Endodermal cell (in vitro differentiated cells): ENCODE results near the gene STX18. TPM values are rescaled to one million over a fixed set of nuclear protein-coding genes. Genes with fewer than 3 reads are reported as not detected.

ENCODE experiments used
- DNase-seq: peaks from one replicate; pipeline ENCODE4 v3.0.0-alpha.2; 2017
- H3K27ac ChIP-seq: 2 replicates; pipeline ENCODE4 v1.5.1; 2013; ENCODE audit warnings: mild to moderate bottlenecking, low read depth, low read length, moderate library complexity
- H3K27me3 ChIP-seq: 2 replicates; pipeline ENCODE4 v1.6.1; 2013; ENCODE audit warnings: mild to moderate bottlenecking, low read length, moderate library complexity; ENCODE audit not compliant: insufficient read depth, control insufficient read depth, poor library complexity, severe bottlenecking
- H3K36me3 ChIP-seq: 2 replicates; pipeline ENCODE4 v1.7.0; 2013; ENCODE audit warnings: mild to moderate bottlenecking, low read length, moderate library complexity; ENCODE audit not compliant: control insufficient read depth, insufficient read depth
- H3K4me1 ChIP-seq: one replicate; pipeline ENCODE4 v1.7.0; 2013; ENCODE audit warnings: low read length; ENCODE audit not compliant: control insufficient read depth, insufficient read depth
- H3K4me3 ChIP-seq: 2 replicates; pipeline ENCODE4 v1.5.1; 2013; ENCODE audit warnings: mild to moderate bottlenecking, low read length, moderate library complexity
- H3K9ac ChIP-seq: 2 replicates; pipeline ENCODE4 v1.6.1; 2013; ENCODE audit warnings: mild to moderate bottlenecking, low read length, moderate library complexity; ENCODE audit not compliant: poor library complexity, severe bottlenecking; ENCODE audit errors: extremely low read depth
- H3K9me3 ChIP-seq: 2 replicates; pipeline ENCODE4 v1.6.1; 2013; ENCODE audit warnings: mild to moderate bottlenecking, low read length, moderate library complexity; ENCODE audit not compliant: control insufficient read depth
- H3K27ac Mint-ChIP-seq: 2 replicates; pipeline ENCODE4 v1.8.0; 2020; ENCODE audit warnings: mixed read lengths
- H3K27me3 Mint-ChIP-seq: 2 replicates; pipeline ENCODE4 v1.8.0; 2021; ENCODE audit warnings: mild to moderate bottlenecking, mixed read lengths; ENCODE audit not compliant: insufficient read depth
- H3K36me3 Mint-ChIP-seq: 2 replicates; pipeline ENCODE4 v1.8.0; 2020; ENCODE audit warnings: low read depth, mixed read lengths
- H3K4me1 Mint-ChIP-seq: 2 replicates; pipeline ENCODE4 v1.8.0; 2020; ENCODE audit warnings: mixed read lengths
- H3K4me3 Mint-ChIP-seq: 2 replicates; pipeline ENCODE4 v1.8.0; 2020; ENCODE audit warnings: mild to moderate bottlenecking, moderate library complexity, mixed read lengths
- H3K9me3 Mint-ChIP-seq: 2 replicates; pipeline ENCODE4 v1.8.0; 2020; ENCODE audit warnings: mild to moderate bottlenecking, mixed read lengths
- CTCF ChIP-seq: fragments of 200-600 bp; sonication (generic); conservative IDR thresholded peaks from 2 replicates; pipeline ENCODE4 v1.5.0; 2021; ENCODE audit warnings: antibody characterized with exemption, mild to moderate bottlenecking
- WGBS, 2 experiments: methylation state at CpG; one replicate each; pipeline versions ENCODE4 v1.1.5 to v1.1.7; 2013; ENCODE audit warnings: missing lambda C conversion rate in 2 of 2, mixed read lengths in 1 of 2; ENCODE audit not compliant: insufficient coverage in 1 of 2, insufficient read length in 1 of 2; 5-methylcytosine and 5-hydroxymethylcytosine counted together
- total RNA-seq, 2 donors: library from RNA; stranded (reverse); fragmentation: NEBNext Ultra II Directional in 1 of 2; extraction: Animal tissue kit (Norgen Biotek cat#: 25700) in 1 of 2; gene quantifications; 2 replicates in 1 of 2; 3 replicates in 1 of 2; pipeline ENCODE4 v1.2.1, GENCODE V29; 2021

Gene STX18
- total RNA-seq, 2 donors from 2014 or later: 26.9 to 33.3 TPM

GRCh38 chr4:4532371-4533154 lies 9.3 kb downstream of the STX18 start:
- no peak for DNase-seq
- no peak overlapping the region for H3K9ac ChIP-seq
- Mint-ChIP-seq H3K27me3 (no peaks in the 10 kb centered on the region), H3K9me3 (no peaks in the 10 kb centered on the region), H3K27ac (no peak overlapping the region), H3K36me3 (no peaks in the 10 kb centered on the region), H3K4me3 (no peak overlapping the region), H3K4me1 (no peaks in the 10 kb centered on the region)
- H3K4me1 ChIP-seq: no peaks in the 10 kb centered on the region
- H3K27me3 ChIP-seq: no peaks in the 10 kb centered on the region
- H3K4me3 ChIP-seq: no peak overlapping the region
- no peak for TF ChIP-seq CTCF
- no peaks in the 10 kb centered on the region for H3K36me3 ChIP-seq
- no peaks in the 10 kb centered on the region for H3K9me3 ChIP-seq
- H3K27ac ChIP-seq: no peak overlapping the region
- 91 to 94% methylated on average over 2 to 3 of the region's 3 CpGs for WGBS, 2 experiments

- Mint-ChIP-seq H3K36me3 (no peaks in the 10 kb centered on the region), H3K4me1 (no peaks in the 10 kb centered on the region), H3K9me3 (no peaks in the 10 kb centered on the region), H3K27me3 (no peaks in the 10 kb centered on the region), H3K4me3 (no peak overlapping the region), H3K27ac (no peak overlapping the region)
- Histone ChIP-seq H3K4me1 (no peaks in the 10 kb centered on the region), H3K4me3 (no peak overlapping the region), H3K9ac (no peak overlapping the region), H3K27ac (no peak overlapping the region), H3K27me3 (no peaks in the 10 kb centered on the region), H3K9me3 (no peaks in the 10 kb centered on the region), H3K36me3 (no peaks in the 10 kb centered on the region)
- no peak for DNase-seq
- TF ChIP-seq CTCF: no peak
- 97 to 100% methylated on average over 4 to 5 of the region's 5 CpGs for WGBS, 2 experiments
Measured at GRCh38 chr4:4529392-4529791, 12.5 kb downstream of the STX18 start.

- H3K4me1 ChIP-seq: no peaks in the 10 kb centered on the region
- no peak overlapping the region for H3K4me3 ChIP-seq
- no peaks in the 10 kb centered on the region for H3K9me3 ChIP-seq
- no peak overlapping the region for H3K9ac ChIP-seq
- no peaks in the 10 kb centered on the region for H3K36me3 ChIP-seq
- H3K9me3 Mint-ChIP-seq: no peaks in the 10 kb centered on the region
- WGBS, 2 experiments: 94 to 96% methylated on average over 4 to 6 of the region's 6 CpGs
- H3K27me3 ChIP-seq: no peaks in the 10 kb centered on the region
- no peak for TF ChIP-seq CTCF
- no peaks in the 10 kb centered on the region for H3K27me3 Mint-ChIP-seq
- no peaks in the 10 kb centered on the region for H3K4me1 Mint-ChIP-seq
- DNase-seq: no peak
- H3K4me3 Mint-ChIP-seq: no peak overlapping the region
- no peaks in the 10 kb centered on the region for H3K36me3 Mint-ChIP-seq
- no peak overlapping the region for H3K27ac ChIP-seq
- H3K27ac Mint-ChIP-seq: no peak overlapping the region
Measured at GRCh38 chr4:4526401-4526800, 15.4 kb downstream of the STX18 start.
